ENCODE measurements around the gene DUSP9.
"Not testable (repeated sequence)": the region's sequence is repeated elsewhere in the genome, so short reads cannot be mapped to it uniquely, and the experiment has no call there.

The DUSP9 gene

DNA sequence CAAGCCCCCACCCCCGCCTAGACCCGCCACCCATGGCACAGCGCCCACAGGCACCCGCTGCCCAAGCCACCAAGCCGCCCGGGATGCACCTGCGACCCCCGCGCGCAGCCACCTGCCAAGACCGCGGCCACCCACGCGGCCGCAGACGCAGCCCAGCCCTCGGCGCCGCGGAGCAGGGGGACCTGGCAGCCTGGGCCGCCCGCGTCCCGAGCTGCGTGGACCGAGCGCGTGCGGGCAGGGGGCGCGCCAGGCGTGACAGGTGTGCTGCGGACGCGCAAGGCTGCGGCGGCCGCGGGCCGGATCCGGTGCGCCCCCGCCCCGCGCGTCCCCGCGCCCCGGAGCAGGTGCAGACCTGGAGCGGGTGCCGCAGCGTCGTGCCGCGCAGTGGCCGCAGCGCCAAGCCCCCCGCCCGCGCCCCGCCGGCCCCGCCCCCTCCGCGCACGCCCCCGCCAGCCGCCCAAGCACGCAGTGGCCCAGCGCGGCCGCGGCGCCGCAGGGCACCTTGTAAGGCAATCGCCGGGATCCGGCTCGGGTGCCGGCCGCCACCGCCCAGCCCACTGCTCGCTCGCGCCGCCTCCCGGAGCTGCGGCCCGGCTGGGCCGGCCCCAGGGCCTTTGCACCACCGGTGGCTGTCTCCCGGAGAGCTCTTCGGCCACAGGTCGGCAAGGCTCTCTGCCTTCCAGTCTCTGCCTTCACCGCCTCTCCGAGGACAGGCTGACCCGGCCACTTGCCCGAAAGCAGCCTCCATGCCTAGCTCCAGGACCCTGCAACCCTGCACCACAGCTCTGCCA, 26.6 kb downstream of the DUSP9 start, which contains the start of gene PNCK:
Gene PNCK (minus strand): TSS at position 386 of the 791 bp plus-strand sequence. CDS start 737 bp downstream, outside the sequence.
- DNase-seq = no peak

DNA sequence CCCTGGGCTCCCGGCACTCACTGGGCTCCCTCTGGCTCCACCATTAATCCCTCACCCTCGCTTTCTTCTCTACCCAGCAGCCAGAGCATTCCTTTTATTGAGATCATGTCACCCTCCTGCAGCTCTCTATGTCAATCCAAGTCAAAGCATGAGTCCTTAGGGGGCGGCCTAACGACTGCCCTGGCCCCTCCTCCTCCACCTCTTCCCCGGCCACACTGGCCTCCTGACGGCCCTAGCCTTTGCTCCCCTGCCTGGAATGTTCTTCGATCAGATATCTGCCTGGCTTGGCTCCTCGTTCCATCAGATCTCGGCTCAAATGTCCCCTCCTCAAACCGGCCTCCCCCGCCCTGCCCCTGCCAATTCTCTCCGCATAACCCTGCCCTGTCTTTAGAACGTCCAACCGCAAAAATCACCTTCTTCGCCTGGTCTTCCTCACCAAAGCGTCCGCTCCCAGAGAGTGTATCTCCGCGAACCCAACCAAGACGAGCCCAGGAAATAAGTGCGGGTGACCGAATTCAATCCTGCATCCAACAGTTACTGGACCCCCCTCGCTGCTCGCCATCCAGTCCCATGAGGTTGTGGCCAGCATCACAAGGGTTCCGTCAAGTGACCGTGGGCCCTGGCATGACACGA, 27.3 kb downstream of the DUSP9 start:
- no peak for DNase-seq

DNA sequence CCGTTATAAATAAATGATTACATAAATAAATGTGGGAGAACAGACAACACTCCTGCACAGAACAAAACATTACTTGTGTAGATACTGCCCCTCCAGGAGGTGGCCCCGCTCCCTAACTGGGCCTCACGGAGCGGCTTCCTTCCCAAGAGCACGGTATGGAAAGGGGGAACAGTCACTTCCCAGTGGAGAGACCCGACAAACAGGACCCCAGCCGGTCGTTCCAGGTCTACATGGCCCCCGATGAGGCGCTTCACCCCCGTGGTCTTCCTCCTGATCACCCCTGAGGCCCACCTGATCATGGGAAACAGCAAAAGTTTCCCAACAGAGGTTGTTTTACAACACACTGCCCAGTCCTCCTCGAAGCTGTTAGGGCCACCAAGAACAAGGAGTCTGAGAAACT, 34.2 kb downstream of the DUSP9 start:
- DNase-seq = no peak

DNA sequence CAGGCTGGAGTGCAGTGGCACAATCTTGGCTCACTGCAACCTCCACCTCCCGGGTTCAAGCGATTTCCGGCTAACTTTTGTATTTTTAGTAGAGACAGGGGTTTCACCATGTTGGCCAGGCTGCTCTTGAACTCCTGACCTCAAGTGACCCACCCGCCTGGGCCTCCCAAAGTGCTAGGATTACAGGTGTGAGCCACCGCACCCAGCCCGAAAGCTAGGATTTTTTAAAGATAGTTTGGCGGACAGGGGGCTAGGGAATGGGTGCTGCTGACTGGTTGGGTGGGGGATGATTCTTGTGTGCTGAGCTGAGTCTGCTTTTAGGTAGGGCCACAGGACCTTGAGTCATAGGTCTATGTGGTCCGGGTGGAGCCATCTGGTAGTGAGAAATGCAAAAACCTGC, 36.5 kb downstream of the DUSP9 start:
- not testable (repeated sequence) for DNase-seq

DNA sequence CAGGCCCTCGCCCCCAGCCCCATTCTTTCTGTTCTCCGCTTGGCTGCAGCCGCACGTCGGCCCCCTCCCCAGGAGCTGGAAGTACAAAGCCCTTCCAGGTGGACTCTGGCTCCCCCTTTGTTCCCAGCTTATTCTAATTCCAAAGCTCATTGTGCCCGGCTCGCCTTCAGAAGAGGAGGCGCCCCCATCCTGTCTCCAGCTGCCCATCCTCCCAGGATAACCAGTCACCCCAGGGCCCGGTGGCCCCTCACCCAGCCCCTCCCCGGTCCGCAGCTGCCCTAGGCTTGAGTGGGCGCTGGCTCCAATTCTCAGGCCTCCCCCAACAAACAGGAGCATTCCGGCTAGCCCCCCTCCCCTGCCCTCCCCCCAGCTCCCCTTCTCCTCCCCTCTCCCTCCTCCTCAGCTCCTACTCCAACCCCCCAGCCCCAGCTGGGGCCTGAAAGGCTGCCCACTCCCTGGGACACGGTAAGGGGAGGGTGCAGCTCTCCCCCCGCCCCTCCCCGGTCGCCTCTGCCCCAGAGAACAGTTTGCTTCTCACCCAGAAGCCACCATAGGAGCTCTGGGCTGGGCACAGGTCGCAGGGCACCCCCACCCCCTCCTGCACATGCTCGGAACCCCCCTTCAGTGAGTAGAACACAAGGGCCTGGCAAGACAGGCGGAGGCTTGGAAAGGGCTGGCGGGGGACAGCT, 37.6 kb downstream of the DUSP9 start:
- DNase-seq = no peak

DNA sequence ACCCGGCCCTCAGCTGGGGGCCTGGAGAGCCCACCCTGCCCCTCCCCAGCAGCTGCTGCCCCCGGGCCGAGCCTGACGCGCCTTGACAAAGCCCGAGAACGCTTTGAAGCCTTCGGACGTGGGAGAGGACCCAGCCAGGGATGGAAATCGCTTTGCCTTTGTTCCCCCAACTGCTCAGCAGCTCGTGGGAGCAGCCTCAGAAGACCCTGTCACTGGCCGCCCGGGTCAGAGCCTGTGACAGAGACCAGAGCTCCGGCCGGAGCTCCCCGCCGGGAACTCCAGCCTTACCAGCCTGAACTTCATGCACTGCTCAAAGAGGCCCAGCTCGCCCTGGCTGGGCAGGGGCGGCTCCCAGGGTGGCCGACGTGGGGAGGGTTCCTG, 38.1 kb downstream of the DUSP9 start:
- DNase-seq = no peak

DNA sequence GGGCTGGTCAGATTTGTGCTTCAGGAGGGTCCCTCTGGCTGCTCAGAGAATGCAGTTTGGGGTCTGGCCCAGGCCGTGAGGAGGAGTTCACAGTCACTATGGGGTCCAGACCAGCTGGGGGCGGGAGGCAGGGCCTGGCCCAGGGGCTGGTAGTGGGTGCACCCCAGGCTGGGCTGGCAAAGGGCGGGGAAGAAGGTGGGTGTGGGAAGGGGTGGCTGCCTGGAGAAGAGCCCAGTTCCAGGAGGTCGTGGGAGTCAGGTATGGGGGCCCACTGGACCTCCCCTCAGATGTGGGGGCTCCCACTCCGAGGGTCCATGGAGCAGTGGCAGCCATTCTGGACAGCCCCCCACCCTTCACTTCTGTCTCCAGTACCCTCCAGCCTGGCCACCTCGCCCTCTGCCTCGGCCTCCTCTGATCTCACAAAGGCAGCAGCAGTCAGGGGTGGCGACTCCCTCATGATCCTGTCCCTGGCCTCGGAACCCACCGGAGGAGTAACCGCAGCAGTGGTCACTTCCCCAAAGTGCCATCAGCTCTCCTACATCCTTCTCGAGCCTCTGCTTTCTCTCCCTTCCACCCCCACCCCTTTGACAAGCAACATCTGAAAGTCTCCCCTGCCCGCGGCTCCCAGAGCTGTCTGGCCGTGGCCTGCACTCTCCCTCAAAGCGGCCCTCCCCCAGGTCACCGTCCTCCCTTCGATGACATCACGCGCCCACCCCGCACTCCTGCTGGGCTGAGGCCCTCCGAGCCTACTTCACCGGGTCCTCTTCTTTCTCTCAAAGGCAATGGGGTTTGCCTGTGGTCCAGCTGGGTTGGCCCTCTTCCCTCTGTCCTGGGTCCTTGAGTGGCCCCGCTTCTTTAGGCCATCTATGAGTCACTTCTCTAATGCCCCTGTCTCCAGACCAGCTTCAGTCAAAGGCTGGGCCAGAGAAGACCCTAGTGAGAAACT, 39.0 kb downstream of the DUSP9 start:
- peak; percentile 35 for DNase-seq

DNA sequence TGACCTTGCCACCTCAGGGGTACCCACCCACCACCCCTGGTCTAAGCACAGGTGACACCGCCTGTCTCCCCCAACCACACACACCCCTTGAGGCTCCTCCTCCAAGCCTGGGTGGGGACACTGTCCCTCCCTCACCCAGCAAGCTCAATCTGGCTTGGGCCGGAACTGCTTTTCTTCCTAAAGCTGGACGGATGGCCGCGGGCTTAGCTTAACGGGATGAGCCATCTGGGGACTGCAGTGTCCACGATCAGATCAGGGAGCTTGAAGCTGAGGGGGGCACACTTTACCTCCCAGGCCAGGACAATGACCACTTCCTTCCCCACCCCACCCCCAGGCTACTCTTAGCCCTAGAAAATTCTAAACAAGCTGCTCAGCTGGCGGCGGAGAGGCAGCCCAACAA, 39.7 kb downstream of the DUSP9 start:
- DNase-seq = no peak

DNA sequence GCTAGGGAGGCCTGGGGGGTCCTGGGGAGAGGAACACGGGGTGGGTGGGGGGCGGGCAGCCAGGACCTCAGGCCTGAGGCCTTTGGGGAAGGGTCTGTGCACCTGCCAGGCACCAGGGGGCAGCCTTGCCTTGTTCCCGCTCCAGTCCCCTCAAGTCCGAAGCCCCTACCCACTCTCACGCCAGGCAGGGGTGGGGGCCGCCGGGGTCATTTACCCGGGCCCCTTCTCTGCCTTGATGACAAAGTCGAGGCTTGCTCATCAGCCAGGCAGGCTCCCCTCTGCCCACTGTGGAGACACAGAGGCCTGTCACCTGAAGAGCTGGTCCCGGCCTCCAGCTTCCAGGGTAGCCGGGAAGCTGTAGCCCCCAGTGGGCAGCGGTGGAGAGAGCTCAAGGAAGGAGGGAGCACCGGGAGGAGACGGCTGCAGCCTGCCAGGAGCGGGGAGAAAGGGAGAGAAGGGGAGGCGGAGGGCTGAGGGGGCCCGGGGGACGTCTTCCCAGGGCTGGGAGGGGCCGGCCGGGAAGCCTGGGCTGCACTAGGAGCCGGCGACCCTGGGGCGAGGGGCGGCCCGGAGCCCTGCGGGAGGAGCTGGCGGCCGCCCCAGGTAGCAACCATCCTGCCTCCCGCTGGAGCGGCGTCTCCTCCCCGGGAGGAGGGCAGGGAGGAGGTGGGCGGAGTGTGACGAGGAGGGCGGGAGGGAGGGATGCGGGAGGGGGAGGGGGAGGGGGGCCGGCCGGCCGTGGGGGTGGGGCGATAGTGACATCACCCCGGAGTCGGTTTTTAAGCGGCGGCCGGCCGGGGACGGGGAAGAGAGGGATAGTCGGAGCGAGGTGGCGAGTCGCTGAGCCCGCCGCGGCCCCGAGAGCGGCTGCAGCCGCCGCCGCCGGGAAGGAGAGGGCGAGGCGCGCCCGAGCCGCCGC, 40.4 kb downstream of the DUSP9 start, which contains the start of gene SLC6A8:
Gene SLC6A8 (plus strand): TSS at position 806 of the 919 bp plus-strand sequence. CDS start 649 bp downstream, outside the sequence.
- peak; percentile 64 for DNase-seq

DNA sequence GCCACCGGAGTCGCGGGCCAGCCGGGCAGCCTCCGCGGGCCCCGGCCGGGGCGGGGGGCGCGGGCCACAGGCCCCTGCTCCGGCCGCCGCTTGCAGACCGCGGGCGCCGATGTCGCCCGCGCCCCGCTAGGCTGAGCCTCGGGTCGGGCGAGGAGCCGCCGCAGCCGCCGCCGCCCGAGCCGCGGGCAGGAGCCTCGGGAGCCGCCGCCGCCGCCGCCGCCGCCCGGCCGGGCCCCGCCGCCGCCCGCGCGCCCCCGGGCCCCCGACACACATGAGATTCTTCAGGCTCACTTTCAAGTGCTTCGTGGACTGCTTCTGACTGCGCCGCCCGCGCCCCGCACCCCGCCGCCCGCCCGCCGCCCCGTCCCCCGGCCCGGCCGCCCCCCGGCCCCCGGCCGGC, 41.1 kb downstream of the DUSP9 start:
- no peak for DNase-seq

DNA sequence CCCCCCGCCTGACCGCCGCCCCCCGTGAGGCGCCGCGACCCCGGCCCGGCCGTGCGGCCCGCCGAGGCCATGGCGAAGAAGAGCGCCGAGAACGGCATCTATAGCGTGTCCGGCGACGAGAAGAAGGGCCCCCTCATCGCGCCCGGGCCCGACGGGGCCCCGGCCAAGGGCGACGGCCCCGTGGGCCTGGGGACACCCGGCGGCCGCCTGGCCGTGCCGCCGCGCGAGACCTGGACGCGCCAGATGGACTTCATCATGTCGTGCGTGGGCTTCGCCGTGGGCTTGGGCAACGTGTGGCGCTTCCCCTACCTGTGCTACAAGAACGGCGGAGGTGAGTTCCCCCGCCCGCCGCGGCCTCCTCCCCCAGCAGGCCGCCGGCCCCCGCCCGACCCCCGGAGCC, 41.5 kb downstream of the DUSP9 start:
- no peak for DNase-seq

DNA sequence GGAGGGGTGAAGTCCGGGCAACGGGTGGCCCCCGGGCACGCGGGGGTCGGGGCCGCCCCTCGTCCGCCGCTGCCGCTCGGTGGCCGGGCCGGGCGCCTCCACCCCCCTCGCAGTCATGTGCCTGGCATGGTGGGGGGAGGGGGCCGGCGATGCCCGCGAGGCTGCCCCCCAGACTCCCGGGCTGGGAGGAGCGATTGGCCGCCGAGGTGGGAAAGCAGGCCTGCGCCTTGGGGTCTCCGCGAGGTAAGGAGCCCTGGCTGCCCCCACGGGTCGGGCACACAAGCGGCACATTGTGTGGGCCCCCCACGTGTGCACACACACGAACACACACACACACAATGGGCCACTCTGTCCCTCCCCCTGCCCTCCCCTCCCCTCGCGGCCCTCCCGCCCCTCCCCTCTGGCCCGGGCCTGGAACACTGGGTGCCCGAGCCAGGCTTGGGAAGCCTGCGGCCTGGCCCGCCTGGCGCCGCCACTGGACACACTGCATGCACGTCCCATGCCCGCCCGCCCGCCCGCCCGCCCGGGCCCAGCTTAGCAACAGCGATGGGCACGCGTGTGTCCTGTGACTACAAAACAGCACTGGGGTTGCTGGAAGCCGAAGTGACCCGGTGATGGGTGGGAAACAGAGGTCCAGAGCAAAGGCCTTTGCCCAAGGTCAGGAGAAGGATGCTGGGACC, 42.0 kb downstream of the DUSP9 start:
- DNase-seq = no peak

DNA sequence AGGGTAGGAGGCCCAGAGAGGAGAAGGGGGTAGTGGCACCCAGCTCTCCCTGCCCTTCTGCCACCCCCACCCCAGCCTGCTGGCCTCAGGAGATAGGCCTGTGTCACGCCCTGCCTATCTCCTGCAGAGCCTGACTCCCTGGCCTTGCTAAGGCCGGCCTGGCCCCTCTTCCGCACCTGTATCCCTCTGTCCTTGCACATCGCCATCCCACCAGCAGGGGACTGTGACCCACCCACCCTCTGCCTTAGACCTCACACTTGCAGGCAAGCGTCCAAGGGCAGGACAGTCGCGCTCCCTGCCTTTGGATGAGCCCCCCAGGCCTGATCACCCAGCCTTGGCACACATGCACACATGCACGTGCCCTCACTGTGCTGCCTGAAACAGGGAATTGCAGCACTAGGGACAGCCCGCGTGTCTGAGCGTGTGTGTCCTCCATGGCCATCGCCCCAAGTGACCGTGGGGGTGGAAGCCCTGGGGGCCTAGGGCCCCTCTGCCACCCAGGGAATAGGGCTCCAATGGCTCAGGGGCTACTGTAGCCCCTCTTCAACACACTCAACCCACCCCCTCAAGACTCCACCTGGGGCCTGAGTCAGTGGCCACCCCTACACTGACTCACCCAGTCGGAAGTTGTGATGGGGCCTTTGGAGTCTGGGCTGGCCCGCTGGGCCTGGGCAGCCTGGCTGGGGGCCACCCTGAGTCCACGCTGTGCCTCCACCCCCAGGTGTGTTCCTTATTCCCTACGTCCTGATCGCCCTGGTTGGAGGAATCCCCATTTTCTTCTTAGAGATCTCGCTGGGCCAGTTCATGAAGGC, 42.9 kb downstream of the DUSP9 start:
- no peak for DNase-seq

DNA sequence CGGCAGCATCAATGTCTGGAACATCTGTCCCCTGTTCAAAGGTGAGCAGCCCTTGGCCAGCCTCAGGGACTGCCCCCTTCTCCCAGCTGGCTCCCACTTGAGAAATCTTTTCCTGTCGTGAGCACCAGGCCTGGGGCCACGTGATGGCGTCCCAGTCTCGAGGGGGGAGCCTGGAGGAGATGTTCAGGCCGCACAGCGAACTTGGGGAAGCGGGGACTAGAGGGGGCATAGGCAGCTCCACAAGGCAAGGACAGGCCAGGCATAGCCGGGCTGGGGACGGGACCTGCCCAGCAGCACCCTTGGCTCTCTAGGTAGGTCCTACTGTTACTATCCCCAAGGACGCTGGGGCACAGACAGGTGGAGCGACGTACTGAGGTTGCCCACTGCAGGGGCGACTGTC, 43.5 kb downstream of the DUSP9 start:
- DNase-seq = no peak

DNA sequence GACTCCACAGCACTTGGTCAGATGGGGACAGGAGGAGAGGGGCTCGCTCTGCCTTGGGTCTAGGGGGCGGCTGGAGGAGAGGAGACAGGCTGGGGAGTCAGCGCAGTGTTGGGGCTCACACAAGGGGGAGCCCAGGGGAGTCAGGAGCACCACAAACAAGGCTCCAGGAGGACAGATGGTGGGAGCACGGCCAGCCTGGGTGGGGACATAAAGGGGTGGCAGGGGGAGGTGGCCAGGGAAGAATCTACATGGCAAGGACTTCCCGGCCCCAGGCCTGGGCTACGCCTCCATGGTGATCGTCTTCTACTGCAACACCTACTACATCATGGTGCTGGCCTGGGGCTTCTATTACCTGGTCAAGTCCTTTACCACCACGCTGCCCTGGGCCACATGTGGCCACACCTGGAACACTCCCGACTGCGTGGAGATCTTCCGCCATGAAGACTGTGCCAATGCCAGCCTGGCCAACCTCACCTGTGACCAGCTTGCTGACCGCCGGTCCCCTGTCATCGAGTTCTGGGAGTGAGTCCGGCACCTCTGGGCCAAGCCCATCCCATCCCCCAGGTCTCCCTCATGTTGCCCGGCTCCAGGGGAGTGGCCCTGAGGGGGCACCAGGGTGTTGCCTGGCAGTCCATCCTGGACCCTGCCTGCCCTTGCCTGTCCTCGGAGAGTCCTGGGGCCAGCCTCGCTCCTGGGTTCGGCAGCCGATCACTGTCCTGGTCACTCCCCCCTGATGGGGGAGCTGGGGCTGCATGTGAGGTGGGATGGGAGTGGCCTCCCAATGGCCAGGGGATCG, 44.2 kb downstream of the DUSP9 start:
- DNase-seq = not testable (repeated sequence)

DNA sequence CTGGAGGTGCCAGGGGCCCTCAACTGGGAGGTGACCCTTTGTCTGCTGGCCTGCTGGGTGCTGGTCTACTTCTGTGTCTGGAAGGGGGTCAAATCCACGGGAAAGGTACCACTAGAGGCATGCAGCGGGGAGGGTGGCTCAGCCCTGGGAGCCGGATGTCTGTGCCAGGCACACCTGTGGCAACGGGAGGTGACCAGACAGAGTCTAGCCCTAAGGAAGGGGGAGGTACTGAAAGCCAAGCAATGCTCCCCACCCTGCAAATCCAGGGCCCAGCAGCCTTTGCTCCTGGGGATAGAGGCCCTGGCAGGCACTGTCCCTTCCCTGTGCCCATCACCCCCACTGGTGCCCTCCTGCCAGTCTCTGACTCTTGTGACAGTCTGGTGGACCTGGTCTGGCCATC, 45.0 kb downstream of the DUSP9 start:
- no peak for DNase-seq

DNA sequence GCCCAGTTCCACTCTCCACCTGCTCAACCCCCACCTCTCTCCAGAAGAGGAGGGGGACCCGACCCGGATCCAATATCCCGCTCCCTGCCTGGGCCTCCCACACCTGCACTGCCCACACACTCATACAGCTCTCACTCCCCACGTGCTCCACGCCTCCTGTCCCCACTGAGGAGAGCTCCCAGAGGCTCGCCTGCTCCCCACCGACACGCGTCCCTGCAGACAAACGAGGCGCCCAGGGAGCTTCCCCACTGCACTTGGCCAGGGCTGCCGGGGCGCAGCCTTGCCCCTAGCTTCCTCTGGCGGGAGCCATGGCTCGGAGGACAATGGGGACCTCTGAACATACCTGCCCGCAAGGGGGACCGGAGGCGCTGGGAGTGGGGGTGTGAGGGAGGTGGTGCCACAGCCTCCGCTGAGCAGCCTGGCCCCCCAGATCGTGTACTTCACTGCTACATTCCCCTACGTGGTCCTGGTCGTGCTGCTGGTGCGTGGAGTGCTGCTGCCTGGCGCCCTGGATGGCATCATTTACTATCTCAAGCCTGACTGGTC, 45.7 kb downstream of the DUSP9 start:
- no peak for DNase-seq

DNA sequence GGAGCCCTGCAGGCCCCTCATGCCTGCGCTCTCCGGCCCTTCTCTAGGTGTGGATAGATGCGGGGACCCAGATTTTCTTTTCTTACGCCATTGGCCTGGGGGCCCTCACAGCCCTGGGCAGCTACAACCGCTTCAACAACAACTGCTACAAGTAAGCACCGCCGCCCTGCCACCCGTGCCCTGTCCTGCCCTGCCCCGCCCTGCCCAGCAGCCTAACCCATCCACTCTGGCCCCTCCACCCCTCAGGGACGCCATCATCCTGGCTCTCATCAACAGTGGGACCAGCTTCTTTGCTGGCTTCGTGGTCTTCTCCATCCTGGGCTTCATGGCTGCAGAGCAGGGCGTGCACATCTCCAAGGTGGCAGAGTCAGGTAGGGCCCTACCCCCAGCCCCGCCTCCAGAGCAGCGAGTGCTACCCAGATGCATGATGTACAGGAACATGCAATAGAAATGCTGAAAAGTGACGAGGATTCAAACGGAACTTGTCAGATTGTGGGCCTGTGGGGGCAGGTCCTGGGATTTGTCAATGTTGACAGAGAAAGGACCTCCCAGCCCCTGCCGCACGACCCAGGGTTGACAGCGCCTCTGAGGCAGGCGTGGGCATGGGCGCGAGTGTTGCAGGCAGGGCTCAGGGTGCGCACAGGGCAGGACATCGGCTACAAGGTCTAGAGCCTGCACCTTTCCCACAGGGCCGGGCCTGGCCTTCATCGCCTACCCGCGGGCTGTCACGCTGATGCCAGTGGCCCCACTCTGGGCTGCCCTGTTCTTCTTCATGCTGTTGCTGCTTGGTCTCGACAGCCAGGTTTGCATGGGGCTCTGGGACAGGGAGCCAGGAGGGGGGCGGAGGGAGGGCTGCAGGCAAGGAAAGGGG, 46.4 kb downstream of the DUSP9 start:
- DNase-seq = no peak

Measured in suppressor macrophage treated with lipopolysaccharide for 4 hours (primary cell).